GM19043 (cell line): ENCODE results near the gene ACO2.

Experiments used
- ATAC-seq: cut with Tn5 transposase; IDR thresholded peaks from one replicate; pipeline ENCODE4 v1.9.1; 2021; ENCODE audit warnings: low read depth; ENCODE audit not compliant: unreplicated experiment

The ACO2 gene

GRCh38 chr22:41487037-41487935 lies 18.4 kb downstream of the ACO2 start:
- ATAC-seq: no peak

DNA sequence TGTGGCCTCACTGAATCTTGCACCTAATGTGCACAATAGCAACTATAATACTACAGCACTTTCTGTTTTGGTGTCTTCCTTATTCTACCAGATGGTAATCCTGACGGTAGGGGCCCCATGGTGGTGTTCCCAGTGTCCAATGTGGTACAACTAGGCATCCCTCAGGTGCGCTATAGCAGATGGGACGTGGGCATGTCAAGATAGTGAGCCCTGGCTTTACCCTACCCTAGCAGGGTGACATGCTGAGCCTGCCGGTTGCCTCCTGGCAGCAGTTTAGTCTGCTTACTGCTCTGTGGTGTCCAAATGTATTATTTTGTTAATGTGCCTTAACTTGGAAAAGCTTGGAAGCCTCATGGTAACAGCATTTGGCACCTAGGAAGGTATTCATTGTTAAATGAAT lies 19.2 kb downstream of the ACO2 start:
- ATAC-seq: no peak

- ATAC-seq: no peak
Measured at GRCh38 chr22:41488596-41489385, 19.9 kb downstream of the ACO2 start.

- ATAC-seq: no peak
Measured at GRCh38 chr22:41491374-41492100, 22.6 kb downstream of the ACO2 start.

DNA sequence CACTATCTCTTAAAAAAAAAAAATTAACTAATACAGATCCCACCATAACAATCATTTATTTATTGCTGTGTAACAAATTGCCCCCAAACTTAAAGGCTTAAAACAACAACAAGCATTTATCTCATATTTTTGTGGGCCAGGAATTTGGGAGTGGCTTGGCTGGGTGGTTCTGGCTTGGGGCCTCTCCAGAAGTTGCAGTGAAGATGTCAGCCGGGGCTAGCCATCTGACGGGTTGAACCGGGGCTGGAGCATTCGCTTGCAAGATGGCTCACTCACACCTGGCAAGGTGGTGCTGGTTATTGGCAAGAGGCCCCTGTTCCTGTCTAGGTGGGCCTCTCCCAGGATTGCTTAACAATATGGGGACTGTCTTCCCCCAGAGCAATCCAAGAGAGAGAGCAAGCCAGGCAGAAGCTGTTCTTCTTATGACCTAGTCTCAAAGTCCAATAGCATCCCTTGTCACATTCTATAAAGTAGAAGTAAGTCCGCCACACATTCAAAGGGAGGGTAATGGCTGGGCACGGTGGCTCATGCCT lies 29.5 kb downstream of the ACO2 start:
- ATAC-seq: no peak

DNA sequence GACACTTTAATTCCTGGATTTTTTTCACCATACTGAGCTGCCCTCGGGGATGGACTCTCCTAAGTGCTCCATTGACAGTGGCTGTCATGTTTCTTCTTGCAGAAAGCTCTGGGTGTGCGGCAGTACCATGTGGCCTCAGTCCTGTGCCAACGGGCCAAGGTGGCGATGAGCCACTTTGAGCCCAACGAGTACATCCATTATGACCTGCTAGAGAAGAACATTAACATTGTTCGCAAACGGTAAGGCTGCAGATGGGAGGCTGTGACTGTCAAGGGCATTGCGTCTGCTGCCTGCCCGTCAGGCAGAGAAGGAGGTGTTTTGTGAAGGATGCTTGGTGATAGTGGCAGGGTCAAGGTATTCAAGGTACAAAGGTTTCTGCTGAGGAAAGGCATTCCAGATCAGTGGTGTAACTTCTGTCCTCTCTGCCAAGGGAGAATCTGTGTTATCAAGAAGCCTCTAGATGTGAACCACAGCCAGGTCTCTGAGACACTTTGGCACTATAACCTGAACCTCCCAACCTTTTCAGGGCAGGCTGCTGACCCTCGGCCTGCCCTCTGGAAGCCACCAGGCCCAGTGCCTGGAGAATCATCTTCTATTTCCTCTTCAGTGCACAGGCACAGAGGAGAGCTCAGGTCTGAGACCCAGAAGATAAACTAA lies 30.8 kb downstream of the ACO2 start:
- ATAC-seq: no peak

- ATAC-seq: no peak
Measured at GRCh38 chr22:41500303-41500702, 31.4 kb downstream of the ACO2 start.

- no peak for ATAC-seq
Measured at GRCh38 chr22:41501209-41501608, 32.3 kb downstream of the ACO2 start.

GRCh38 chr22:41504397-41504796 lies 35.5 kb downstream of the ACO2 start:
- ATAC-seq: no peak

DNA sequence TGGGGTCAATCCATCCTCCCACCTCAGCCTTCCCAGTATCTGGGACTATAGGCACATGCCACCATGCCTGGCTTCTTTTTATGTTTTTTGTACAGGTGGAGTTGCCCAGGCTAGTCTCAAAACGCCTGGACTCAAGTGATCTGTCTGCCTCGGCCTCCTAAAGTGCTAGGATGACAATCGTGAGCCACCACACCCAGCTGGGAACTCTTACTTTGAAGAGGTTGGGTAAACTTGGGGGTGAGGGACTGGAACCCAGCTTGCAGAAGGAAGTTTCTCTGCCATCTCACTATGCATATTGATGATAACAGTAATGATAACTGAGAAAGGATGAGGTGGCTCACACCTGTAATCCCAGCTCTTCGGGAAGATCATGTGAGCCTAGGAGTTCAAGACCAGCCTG lies 35.9 kb downstream of the ACO2 start:
- ATAC-seq: no peak

- ATAC-seq: no peak
Measured at GRCh38 chr22:41505511-41506220, 36.7 kb downstream of the ACO2 start.

- no peak for ATAC-seq
Measured at GRCh38 chr22:41507330-41508063, 38.6 kb downstream of the ACO2 start.

- ATAC-seq: no peak
Measured at GRCh38 chr22:41508770-41509170, 39.9 kb downstream of the ACO2 start.

GRCh38 chr22:41511521-41511968 lies 42.6 kb downstream of the ACO2 start:
- no peak for ATAC-seq

GRCh38 chr22:41512421-41513194 lies 43.7 kb downstream of the ACO2 start:
- no peak for ATAC-seq

DNA sequence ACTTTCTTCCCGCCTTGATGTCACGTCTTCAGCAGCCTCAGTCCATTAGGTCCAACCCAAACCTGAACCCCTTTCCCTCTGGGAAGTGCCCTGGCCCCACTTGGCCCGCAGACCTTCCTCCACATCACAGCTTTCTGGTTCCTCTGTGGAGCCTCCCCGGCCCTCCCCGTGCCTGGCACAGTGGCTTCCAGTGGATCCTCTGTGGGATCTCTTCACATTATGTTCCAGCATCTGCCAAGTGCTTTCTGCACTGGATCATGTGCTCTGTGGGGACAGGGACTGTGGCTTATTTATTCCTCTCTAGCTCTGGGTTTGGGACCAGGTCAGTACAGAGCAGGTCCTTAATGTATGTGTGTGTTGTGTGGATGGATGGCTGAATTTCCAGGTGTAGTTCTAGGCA lies 44.5 kb downstream of the ACO2 start:
- ATAC-seq: no peak

GRCh38 chr22:41516462-41516861 lies 47.5 kb downstream of the ACO2 start:
- no peak for ATAC-seq
